ENCODE data around the gene AFTPH. TPM values are rescaled to one million over a fixed set of nuclear protein-coding genes. Genes with fewer than 3 reads are reported as not detected.

Gene AFTPH
- total RNA-seq, 2 donors from 2014 or later, result 47.1 to 48.2 TPM

DNA sequence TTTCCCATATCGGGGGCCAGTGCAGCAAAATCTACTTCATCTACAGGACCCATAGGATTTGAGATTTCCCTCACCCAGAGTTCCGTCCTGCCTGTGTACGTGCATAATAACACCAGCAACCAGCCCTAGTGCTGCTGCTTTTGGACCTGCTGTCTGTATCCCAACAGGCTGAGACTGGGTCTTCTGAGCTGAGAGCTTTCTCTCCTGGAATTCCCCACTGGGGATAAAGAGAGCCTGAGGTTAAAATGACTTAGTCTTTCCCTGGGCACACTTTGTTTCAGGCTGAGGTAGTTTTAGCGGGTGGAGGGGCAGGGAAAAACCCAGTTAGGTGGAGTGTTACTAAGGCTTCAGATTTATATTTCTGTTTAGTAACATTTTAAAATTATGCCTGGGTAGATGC is 67.1 kb downstream of the AFTPH start:
- Mint-ChIP-seq H3K4me3 (peak overlapping the region in 1 of 2 donors; percentile 17), H3K36me3 (ENCODE audit: insufficient read depth in 2 of 2) (peaks cover 2 to 23% of the 10 kb centered on the region in 2 donors), H3K4me1 (ENCODE audit: low read depth) (peaks cover 36% of the 10 kb centered on the region), H3K27me3 (ENCODE audit: low read depth) (no peaks in the 10 kb centered on the region), H3K9me3 (no peaks in the 10 kb centered on the region), H3K27ac (peak overlapping the region; percentile 40)
- DNase-seq, result no peak
- peak; percentile 41 to 43 for ATAC-seq (replicated peaks in 1 of 2)

- Mint-ChIP-seq H3K27ac (no peak overlapping the region), H3K4me1 (ENCODE audit: low read depth) (peaks cover 28% of the 10 kb centered on the region), H3K9me3 (no peaks in the 10 kb centered on the region), H3K27me3 (ENCODE audit: low read depth) (no peaks in the 10 kb centered on the region), H3K4me3 (no peak overlapping the region), H3K36me3 (ENCODE audit: insufficient read depth in 2 of 2) (peaks cover 2 to 17% of the 10 kb centered on the region in 2 donors)
- ATAC-seq (replicated peaks in 1 of 2) (no peak), DNase-seq (no peak)
These were observed 69.0 kb downstream of the AFTPH start for GRCh38 chr2:64593035-64593655.

DNA sequence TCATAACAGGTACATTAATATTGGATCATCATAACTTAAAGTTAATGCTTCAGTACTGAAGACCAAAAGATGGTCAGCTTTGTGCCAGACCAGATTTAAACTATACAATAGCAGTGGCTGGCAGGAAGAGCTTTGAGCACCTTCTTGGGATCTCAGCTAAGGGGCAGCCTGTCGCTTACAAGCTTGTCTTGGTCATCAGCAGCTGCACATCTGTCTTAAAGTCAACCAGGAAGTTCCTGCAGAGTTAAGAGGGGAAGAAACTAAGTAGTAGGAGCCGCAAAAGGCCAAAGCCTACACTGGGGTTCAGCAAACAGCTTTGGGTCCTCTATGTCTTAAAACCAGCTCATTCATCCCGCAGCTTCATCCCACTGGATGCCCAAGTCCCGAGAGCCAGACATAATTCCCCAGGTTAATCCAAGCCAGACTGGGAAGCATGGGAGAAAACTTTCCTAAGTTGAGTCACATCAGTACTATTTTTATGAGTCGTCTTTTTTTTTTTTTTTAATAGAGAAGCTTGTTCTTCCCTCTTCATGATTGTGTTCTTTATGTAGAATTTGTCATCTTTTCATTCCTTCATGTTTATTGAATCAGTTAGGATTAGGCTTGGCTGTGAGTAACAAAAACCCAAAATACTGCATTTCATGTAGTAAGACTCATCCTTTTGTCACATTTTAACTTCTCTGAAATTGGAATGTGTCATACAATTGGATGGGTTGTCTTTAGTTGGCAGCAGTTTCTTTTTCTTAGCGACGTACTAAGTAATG is 70.3 kb downstream of the AFTPH start:
- ATAC-seq (replicated peaks in 1 of 2), result peak; percentile 43 to 68
- Mint-ChIP-seq H3K27ac (peak overlapping the region; percentile 13), H3K36me3 (ENCODE audit: insufficient read depth in 2 of 2) (peaks cover 2 to 17% of the 10 kb centered on the region in 2 donors)

GRCh38 chr2:64595397-64596176 is 71.5 kb downstream of the AFTPH start:
- H3K9me3 Mint-ChIP-seq, result no peaks in the 10 kb centered on the region

More for the DNA sequence above, 70.3 kb downstream of the AFTPH start:
- Mint-ChIP-seq H3K9me3 (no peaks in the 10 kb centered on the region), H3K27me3 (ENCODE audit: low read depth) (no peaks in the 10 kb centered on the region), H3K4me1 (ENCODE audit: low read depth) (peaks cover 31% of the 10 kb centered on the region), H3K4me3 (no peak overlapping the region)
- no peak for DNase-seq

GRCh38 chr2:64598226-64598625 is 74.1 kb downstream of the AFTPH start:
- ATAC-seq (replicated peaks in 1 of 2) (no peak), DNase-seq (no peak)
- H3K4me1 Mint-ChIP-seq (ENCODE audit: low read depth), result peaks cover 18% of the 10 kb centered on the region
- no peaks in the 10 kb centered on the region for H3K27me3 Mint-ChIP-seq (ENCODE audit: low read depth)
- H3K36me3 Mint-ChIP-seq (ENCODE audit: insufficient read depth in 2 of 2), result no peaks in the 10 kb centered on the region
- no peaks in the 10 kb centered on the region for H3K9me3 Mint-ChIP-seq
- H3K4me3 Mint-ChIP-seq, result no peak overlapping the region
- H3K27ac Mint-ChIP-seq, result no peak overlapping the region

More at GRCh38 chr2:64595397-64596176, 71.5 kb downstream of the AFTPH start:
- peaks cover 37% of the 10 kb centered on the region for H3K4me1 Mint-ChIP-seq (ENCODE audit: low read depth)
- DNase-seq (no peak), ATAC-seq (replicated peaks in 1 of 2) (no peak)
- no peak overlapping the region for H3K27ac Mint-ChIP-seq
- H3K27me3 Mint-ChIP-seq (ENCODE audit: low read depth), result no peaks in the 10 kb centered on the region
- no peak overlapping the region for H3K4me3 Mint-ChIP-seq
- peaks cover 2 to 14% of the 10 kb centered on the region in 2 donors for H3K36me3 Mint-ChIP-seq (ENCODE audit: insufficient read depth in 2 of 2)

DNA sequence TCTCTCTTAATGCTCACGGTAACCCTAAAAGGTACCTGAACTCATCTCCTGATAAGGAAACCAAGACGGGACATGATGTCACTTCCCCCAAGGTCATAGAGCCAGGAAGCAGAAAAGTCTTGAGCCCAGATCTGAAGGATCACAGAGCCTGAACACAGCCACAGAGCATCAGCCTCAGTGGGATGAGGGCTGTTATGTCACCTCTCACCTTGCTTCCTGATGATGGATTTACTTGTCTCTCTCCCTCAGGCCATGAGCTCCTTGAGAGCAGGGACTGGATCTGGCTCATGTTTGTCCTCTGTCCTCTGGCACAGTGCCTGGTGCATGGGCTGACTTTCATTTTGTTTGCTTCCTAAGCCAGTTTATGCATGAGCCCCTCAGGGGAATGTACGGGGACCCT is 75.3 kb downstream of the AFTPH start:
- Mint-ChIP-seq H3K27me3 (ENCODE audit: low read depth) (peaks cover 3% of the 10 kb centered on the region), H3K4me1 (ENCODE audit: low read depth) (peaks cover 14% of the 10 kb centered on the region), H3K36me3 (ENCODE audit: insufficient read depth in 2 of 2) (peaks cover 3 to 6% of the 10 kb centered on the region in 2 donors), H3K27ac (no peak overlapping the region), H3K4me3 (no peak overlapping the region), H3K9me3 (peaks cover under 1 to 4% of the 10 kb centered on the region in 2 donors)
- ATAC-seq (replicated peaks in 1 of 2) (no peak), DNase-seq (no peak)

DNA sequence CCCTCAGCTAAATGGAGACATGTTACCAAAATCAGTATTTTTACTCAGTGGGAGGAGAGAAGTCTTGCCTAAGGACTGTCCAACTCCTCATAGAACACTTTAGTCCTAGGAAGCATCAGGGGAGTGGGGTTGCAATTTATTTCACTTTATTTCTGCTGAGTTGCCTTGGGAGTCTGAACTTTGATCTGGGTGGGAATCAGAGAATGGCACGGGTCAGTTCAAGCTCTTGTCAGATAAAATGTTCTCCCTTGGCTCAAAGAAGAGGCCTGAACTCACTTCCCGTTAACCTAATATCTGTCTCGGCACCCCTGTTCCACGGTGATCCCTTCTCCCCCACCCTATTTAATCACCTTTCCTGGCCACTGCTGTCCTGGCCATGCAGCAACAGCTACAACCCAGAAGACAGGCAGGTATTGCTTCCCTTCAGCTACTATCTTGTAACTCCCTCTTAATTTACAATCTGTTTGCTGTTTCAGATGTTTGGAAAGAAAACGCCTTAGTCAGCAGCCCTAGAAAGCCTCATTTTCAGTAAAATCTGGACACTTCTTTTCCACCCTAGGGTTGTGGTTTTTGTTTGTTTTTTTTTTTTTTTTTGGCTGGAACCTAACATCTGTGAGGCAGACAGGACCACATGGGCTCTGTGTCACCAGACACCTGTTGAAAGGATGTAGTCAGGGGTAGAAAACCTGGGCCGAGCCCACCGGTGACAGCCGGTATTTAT is 77.1 kb downstream of the AFTPH start:
- peaks cover 4% of the 10 kb centered on the region in 2 donors for H3K9me3 Mint-ChIP-seq
- H3K27me3 Mint-ChIP-seq (ENCODE audit: low read depth), result peaks cover 9% of the 10 kb centered on the region
- H3K4me3 Mint-ChIP-seq, result no peak overlapping the region
- H3K36me3 Mint-ChIP-seq (ENCODE audit: insufficient read depth in 2 of 2), result peaks cover 4 to 7% of the 10 kb centered on the region in 2 donors
- H3K27ac Mint-ChIP-seq, result no peak overlapping the region
- ATAC-seq (replicated peaks in 1 of 2) (no peak), DNase-seq (no peak)
- peaks cover 14% of the 10 kb centered on the region for H3K4me1 Mint-ChIP-seq (ENCODE audit: low read depth)

DNA sequence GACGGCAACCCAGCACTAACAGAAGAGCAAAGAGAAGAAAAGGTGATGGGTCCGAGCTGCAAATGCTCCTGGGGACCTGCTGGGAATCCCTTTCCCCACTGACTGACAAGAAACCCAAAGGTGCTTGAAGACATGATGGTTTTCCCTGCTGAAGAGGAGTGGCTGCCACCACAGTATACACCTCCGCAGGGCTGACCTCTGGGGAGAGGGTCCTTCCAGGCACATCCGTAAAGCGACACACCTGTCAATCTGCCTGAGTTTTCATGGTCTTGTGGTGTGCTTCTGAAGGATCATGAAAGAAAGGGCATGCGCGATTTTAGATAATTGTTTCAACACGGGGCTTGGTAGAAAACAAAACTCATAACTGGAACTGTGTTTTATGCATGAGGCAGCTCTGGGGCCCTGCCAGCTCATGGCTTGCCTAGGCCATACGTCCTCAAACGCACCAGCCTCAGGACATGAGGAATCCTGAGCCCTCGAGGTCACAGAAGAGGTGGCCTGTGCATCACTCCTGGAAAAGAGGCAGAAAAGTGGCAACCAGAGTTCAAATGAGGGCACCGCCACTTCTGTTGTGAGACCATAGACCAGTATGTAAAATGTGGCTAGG is 77.8 kb downstream of the AFTPH start:
- Mint-ChIP-seq H3K9me3 (peaks cover 4% of the 10 kb centered on the region in 2 donors), H3K4me3 (no peak overlapping the region), H3K36me3 (ENCODE audit: insufficient read depth in 2 of 2) (peaks cover 4 to 7% of the 10 kb centered on the region in 2 donors), H3K27me3 (ENCODE audit: low read depth) (peaks cover 9% of the 10 kb centered on the region), H3K27ac (no peak overlapping the region), H3K4me1 (ENCODE audit: low read depth) (peaks cover 21% of the 10 kb centered on the region)
- ATAC-seq (replicated peaks in 1 of 2), result no peak
- no peak for DNase-seq

DNA sequence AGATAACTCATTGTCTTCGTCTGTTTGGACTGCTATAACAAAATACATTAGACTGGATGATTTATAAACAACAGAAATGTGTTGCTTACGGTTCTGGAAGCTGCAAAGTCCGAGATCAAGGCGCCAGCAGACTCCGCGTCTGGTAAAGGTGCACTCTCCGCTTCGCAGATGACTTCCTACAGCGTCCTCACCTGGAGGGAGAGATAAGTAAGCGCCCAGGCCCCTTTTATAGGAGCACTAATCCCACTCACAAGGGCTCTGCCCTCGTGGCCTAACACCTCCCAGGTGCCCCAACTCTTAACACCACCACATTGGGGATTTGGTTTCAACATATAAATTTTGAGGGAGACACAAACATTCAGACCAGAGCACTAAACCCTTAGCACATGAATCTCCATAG is 78.3 kb downstream of the AFTPH start:
- no peak for ATAC-seq (replicated peaks in 1 of 2)
- no peak for DNase-seq
- Mint-ChIP-seq H3K27me3 (ENCODE audit: low read depth) (peaks cover 9% of the 10 kb centered on the region), H3K36me3 (ENCODE audit: insufficient read depth in 2 of 2) (peaks cover 4 to 7% of the 10 kb centered on the region in 2 donors), H3K4me1 (ENCODE audit: low read depth) (peaks cover 26% of the 10 kb centered on the region), H3K9me3 (peaks cover 4% of the 10 kb centered on the region in 2 donors), H3K4me3 (no peak overlapping the region), H3K27ac (no peak overlapping the region)

GRCh38 chr2:64604155-64604554 is 80.0 kb downstream of the AFTPH start:
- H3K4me1 Mint-ChIP-seq (ENCODE audit: low read depth), result peaks cover 40% of the 10 kb centered on the region
- H3K27ac Mint-ChIP-seq, result no peak overlapping the region
- no peak for ATAC-seq (replicated peaks in 1 of 2)
- no peak overlapping the region for H3K4me3 Mint-ChIP-seq
- peaks cover 4% of the 10 kb centered on the region in 2 donors for H3K9me3 Mint-ChIP-seq
- peaks cover 9% of the 10 kb centered on the region for H3K27me3 Mint-ChIP-seq (ENCODE audit: low read depth)
- H3K36me3 Mint-ChIP-seq (ENCODE audit: insufficient read depth in 2 of 2), result peaks cover 4 to 7% of the 10 kb centered on the region in 2 donors
- DNase-seq, result no peak

- H3K4me1 Mint-ChIP-seq (ENCODE audit: low read depth), result peaks cover 31% of the 10 kb centered on the region
- DNase-seq (no peak), ATAC-seq (replicated peaks in 1 of 2) (no peak)
- no peak overlapping the region for H3K4me3 Mint-ChIP-seq
- peaks cover 4 to 7% of the 10 kb centered on the region in 2 donors for H3K36me3 Mint-ChIP-seq (ENCODE audit: insufficient read depth in 2 of 2)
- no peak overlapping the region for H3K27ac Mint-ChIP-seq
- peaks cover 9% of the 10 kb centered on the region for H3K27me3 Mint-ChIP-seq (ENCODE audit: low read depth)
- peaks cover 4% of the 10 kb centered on the region in 2 donors for H3K9me3 Mint-ChIP-seq
These were observed 80.9 kb downstream of the AFTPH start for GRCh38 chr2:64605026-64605471.

GRCh38 chr2:64605991-64606478 is 81.9 kb downstream of the AFTPH start:
- H3K9me3 Mint-ChIP-seq, result peaks cover 4% of the 10 kb centered on the region in 2 donors
- H3K27ac Mint-ChIP-seq, result peak overlapping the region; percentile 70
- H3K4me1 Mint-ChIP-seq (ENCODE audit: low read depth), result peaks cover 31% of the 10 kb centered on the region
- peaks cover 4 to 7% of the 10 kb centered on the region in 2 donors for H3K36me3 Mint-ChIP-seq (ENCODE audit: insufficient read depth in 2 of 2)
- H3K4me3 Mint-ChIP-seq, result peak overlapping the region; percentile 81 to 84
- DNase-seq, result no peak
- peaks cover 13% of the 10 kb centered on the region for H3K27me3 Mint-ChIP-seq (ENCODE audit: low read depth)
- no peak for ATAC-seq (replicated peaks in 1 of 2)

Data from activated T-cell treated with anti-CD3 and anti-CD28 coated beads, Interleukin-2, amount 50 U/mL, for 72 hours (primary cell).